CD4-positive, alpha-beta T cell treated with Interleukin-2 at 100 ng/mL for 4 hours (primary cell): ENCODE measurements around the gene GGCT.

Source experiments
- DNase-seq: peaks from one replicate; pipeline ENCODE4 v3.0.0-alpha.2; 2020; ENCODE audit warnings: low spot score

Gene GGCT

DNA sequence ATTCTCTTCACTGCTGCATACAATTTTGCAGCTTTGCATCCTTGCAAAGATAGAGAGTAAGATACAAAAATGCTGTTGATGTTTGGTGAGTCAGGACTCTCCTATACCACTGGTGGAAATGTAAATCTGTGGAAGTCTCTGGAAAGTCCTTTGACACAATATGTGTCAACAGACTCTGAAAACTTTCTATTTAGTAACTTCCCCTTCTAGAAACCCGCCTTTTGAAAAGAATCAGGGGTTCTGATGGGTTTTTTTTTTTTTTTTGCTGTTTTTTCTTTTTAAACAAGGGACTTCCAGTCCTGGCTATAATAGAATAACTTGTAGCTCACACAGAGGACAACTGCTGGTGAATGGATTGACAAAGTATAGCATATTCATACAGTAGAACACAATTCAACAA lies 42.5 kb downstream of the GGCT start:
- no peak for DNase-seq

DNA sequence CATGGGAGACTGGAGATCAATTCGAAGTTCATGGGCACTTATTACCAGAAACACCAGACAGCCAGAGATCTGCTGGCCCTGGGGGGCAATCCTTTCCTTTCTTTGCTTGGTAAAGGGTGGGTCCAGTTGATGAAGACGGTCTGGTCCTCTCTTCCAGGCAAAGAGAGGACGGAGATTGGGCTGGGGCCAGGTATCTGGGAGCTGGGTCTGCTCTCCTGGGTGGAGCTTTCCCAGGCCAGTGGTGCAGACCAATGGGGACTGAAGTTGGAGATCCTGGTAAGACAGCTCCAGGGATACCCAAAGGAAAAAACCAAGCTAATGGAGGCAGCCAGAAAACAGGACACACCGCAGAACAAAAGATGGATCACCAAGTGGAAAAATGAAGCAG lies 44.4 kb downstream of the GGCT start:
- DNase-seq = no peak

GRCh38 chr7:30459591-30460245 lies 44.9 kb downstream of the GGCT start:
- no peak for DNase-seq

- DNase-seq = no peak
These were observed 46.3 kb downstream of the GGCT start for GRCh38 chr7:30458311-30458710.

- no peak for DNase-seq
These were observed 50.7 kb downstream of the GGCT start for GRCh38 chr7:30453921-30454320.

DNA sequence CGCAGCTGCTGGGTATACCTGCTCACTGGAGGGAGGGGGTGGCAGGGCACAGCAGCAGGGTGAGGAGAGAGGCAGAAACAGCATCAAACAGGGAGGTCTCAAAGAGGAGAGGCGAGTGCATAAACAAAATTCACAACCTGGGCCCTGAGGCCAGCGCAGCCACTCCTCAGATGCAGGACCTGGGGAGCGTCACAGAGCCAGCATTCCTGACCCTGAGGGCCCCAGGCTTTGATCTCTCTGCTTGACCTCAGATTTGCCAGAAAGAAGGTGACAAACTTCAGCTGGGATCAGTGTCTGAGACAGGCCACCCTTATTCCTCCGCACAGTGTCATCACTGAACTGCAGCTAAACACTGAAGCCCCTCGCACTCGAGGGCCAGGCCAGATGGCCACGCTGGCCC lies 51.6 kb downstream of the GGCT start:
- no peak for DNase-seq

GRCh38 chr7:30452280-30452930 lies 52.2 kb downstream of the GGCT start:
- DNase-seq = no peak

GRCh38 chr7:30451539-30452279 lies 52.9 kb downstream of the GGCT start:
- DNase-seq = no peak

DNA sequence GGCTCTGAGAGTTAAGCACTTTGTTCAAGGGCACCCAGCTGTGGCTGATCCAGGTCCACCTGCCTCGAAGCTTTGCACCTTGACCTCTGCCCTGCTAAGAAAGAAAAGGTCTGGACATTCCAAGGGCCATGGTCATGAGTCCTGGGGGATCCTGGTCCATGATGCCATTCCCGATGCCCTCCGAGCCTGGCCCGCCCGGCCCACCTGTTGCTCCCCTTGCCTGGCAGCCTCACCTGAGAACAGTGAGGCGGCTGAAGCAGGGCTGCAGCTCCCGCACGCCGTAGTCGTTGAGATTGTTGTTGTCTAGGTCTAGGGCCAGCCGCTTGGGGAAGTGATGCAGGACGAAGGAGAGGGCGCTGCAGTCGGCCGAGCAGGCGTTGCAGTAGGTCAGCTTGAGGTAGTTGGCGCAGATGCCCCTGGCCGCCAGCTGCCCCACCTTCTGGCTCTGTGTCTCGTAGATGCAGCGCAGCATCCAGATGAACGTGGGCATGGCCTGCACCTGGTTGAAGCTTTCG lies 53.6 kb downstream of the GGCT start:
- no peak for DNase-seq

GRCh38 chr7:30450240-30450982 lies 54.2 kb downstream of the GGCT start:
- no peak for DNase-seq

DNA sequence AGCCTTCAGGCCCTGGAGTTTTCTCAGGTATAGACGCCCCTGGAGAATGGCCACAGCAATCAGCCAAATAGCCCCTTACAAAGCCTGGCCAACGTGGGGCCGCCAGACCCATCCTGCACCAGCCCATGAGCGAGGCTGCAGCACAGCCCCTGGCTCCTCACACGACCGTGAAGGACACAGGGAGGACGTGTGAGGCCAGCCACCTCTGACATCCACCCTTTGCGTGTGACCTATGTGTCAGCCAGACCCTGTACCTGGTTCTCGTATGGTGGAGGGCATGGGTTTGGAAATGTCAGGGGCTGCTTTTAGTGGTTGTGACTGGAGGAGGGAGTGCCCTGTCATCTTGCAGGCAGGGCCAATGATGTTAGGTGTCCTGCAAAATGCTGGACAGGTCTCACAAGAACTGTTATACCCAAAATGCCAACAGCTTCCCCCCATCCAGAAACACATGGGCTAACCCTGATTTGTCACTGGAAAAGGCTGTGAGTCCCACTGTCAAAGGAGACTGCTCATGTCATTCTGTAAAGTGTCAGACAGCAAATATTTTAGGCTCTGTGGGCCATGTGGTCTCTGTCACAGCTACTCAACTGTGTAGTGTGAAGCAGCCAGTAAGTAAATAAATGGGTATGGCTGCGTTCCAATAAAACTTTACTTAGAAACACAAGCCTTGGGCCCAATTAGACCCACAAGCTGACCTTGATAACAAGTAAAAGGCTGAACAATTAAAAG lies 56.0 kb downstream of the GGCT start:
- DNase-seq = no peak

- no peak for DNase-seq
These were observed 57.2 kb downstream of the GGCT start for GRCh38 chr7:30447466-30447865.
